Endothelial cell of umbilical vein (primary cell): Measurements from ENCODE around the gene SPINT2. TPM values are rescaled to one million over a fixed set of nuclear protein-coding genes. Genes with fewer than 3 reads are reported as not detected.

Experiments
- BruUV-seq: library from RNA; stranded (reverse); fragments of 400-500 nt; replicated peaks from 2 replicates; lab custom pipeline; 2021; lab: Mats Ljungman, UMichigan
- CTCF ChIA-PET: fragments of 300-600, 350-600 bp; sonication (Branson Sonifier 250); formaldehyde crosslinking; loops from one replicate; lab custom pipeline; 2021; ENCODE audit warnings: antibody characterized with exemption, inconsistent platforms; lab: Charles Lee
- POLR2A ChIA-PET: fragments of 300-600, 350-600 bp; sonication (Branson Sonifier 250); formaldehyde crosslinking; loops from one replicate; lab custom pipeline; 2021; ENCODE audit warnings: antibody characterized with exemption, inconsistent platforms; lab: Charles Lee
- DNase-seq: peaks from one replicate; pipeline ENCODE4 v3.0.0-alpha.2; 2011; ENCODE audit warnings: low read depth, low spot score
- FAIRE-seq: peaks from 2 replicates; lab custom pipeline; 2011; peaks lifted over from hg19 to GRCh38; lab: Jason Lieb, UNC
- H2AFZ ChIP-seq: 2 replicates; pipeline ENCODE4 v1.6.0; 2012; ENCODE audit warnings: low read depth, low read length, control low read depth, inconsistent platforms
- H3K27ac ChIP-seq: 2 replicates; pipeline ENCODE4 v1.5.1; 2011; ENCODE audit warnings: low read depth, mild to moderate bottlenecking, control low read depth, low read length, moderate library complexity; ENCODE audit not compliant: insufficient read depth
- H3K27me3 ChIP-seq, 2 experiments: 2 replicates each; pipeline versions ENCODE4 v1.6.0 to v1.6.1; 2011; ENCODE audit warnings: low read length in 2 of 2, mixed read lengths in 1 of 2; ENCODE audit not compliant: control insufficient read depth in 2 of 2, insufficient read depth in 2 of 2
- H3K36me3 ChIP-seq, 2 experiments: 2 replicates in 1 of 2; 3 replicates in 1 of 2; pipeline ENCODE4 v1.5.1; 2011; ENCODE audit warnings: low read length in 2 of 2, mild to moderate bottlenecking in 1 of 2, moderate library complexity in 1 of 2; ENCODE audit not compliant: control insufficient read depth in 2 of 2, insufficient read depth in 2 of 2; ENCODE audit errors: extremely low read depth in 1 of 2
- H3K4me1 ChIP-seq: 3 replicates; pipeline ENCODE4 v1.5.1; 2011; ENCODE audit warnings: mild to moderate bottlenecking, low read length; ENCODE audit not compliant: control insufficient read depth, insufficient read depth; ENCODE audit errors: extremely low read depth
- H3K4me2 ChIP-seq: 2 replicates; pipeline ENCODE4 v1.6.1; 2011; ENCODE audit warnings: low read length, control low read depth, mixed read lengths; ENCODE audit not compliant: insufficient read depth
- H3K4me3 ChIP-seq, 3 experiments: fragments of 200-600 bp in 1 of 3; sonication (generic), shearing (Covaris generic) in 1 of 3; replicated peaks in 1 of 3; 2 replicates each; pipeline ENCODE4 v1.5.1; 2011 to 2016; ENCODE audit warnings: control low read depth in 3 of 3, low read length in 3 of 3, mild to moderate bottlenecking in 2 of 3, inconsistent platforms in 1 of 3, low read depth in 1 of 3, moderate library complexity in 1 of 3; ENCODE audit not compliant: insufficient read depth in 1 of 3
- H3K79me2 ChIP-seq: 2 replicates; pipeline ENCODE4 v1.6.0; 2012; ENCODE audit warnings: low read length, inconsistent platforms; ENCODE audit not compliant: control insufficient read depth, insufficient read depth
- H3K9ac ChIP-seq: replicated peaks from 2 replicates; pipeline ENCODE3; 2011; ENCODE audit warnings: low read length, control low read depth; ENCODE audit not compliant: insufficient read depth; ENCODE audit errors: extremely low read depth
- H3K9me1 ChIP-seq: replicated peaks from 3 replicates; pipeline ENCODE4 v1.6.0; 2011; ENCODE audit warnings: mild to moderate bottlenecking, low read length; ENCODE audit not compliant: control insufficient read depth, insufficient read depth; ENCODE audit errors: extremely low read depth
- H3K9me3 ChIP-seq: replicated peaks from 2 replicates; pipeline ENCODE4 v1.5.1; 2012; ENCODE audit warnings: low read length, inconsistent platforms; ENCODE audit not compliant: control insufficient read depth, insufficient read depth
- H4K20me1 ChIP-seq: replicated peaks from 2 replicates; pipeline ENCODE3; 2011; ENCODE audit warnings: mild to moderate bottlenecking, low read length; ENCODE audit not compliant: control insufficient read depth, insufficient read depth; ENCODE audit errors: extremely low read depth
- CTCF ChIP-seq, 2 donors: IDR thresholded peaks; 1 replicate in 1 of 2; 2 replicates in 1 of 2; pipeline ENCODE4 v1.5.1; 2011; ENCODE audit warnings: low read length in 2 of 2, mild to moderate bottlenecking in 2 of 2, moderate library complexity in 2 of 2, control low read depth in 1 of 2, inconsistent platforms in 1 of 2, low read depth in 1 of 2; ENCODE audit not compliant: insufficient read depth in 1 of 2; ENCODE audit errors: extremely low read depth in 1 of 2
- EZH2 ChIP-seq: IDR thresholded peaks from 2 replicates; pipeline ENCODE4 v1.6.1; 2012; ENCODE audit warnings: borderline replicate concordance, low read depth, mild to moderate bottlenecking, moderate library complexity, low read length, inconsistent platforms; ENCODE audit not compliant: severe bottlenecking
- FOS ChIP-seq: IDR thresholded peaks from 2 replicates; pipeline ENCODE4 v1.6.1; 2011; ENCODE audit warnings: mild to moderate bottlenecking, low read length, moderate library complexity, borderline replicate concordance; ENCODE audit not compliant: insufficient read depth
- GATA2 ChIP-seq: IDR thresholded peaks from 2 replicates; pipeline ENCODE4 v1.7.0; 2011; ENCODE audit warnings: low read depth, mild to moderate bottlenecking, moderate library complexity, mixed read lengths, low read length; ENCODE audit not compliant: insufficient read length, insufficient read depth
- JUN ChIP-seq: IDR thresholded peaks from 2 replicates; pipeline ENCODE4 v1.6.1; 2011; ENCODE audit warnings: borderline replicate concordance, low read depth; ENCODE audit not compliant: insufficient read length, insufficient read depth
- MAX ChIP-seq: IDR thresholded peaks from 2 replicates; pipeline ENCODE4 v1.6.1; 2011; ENCODE audit not compliant: insufficient read depth, insufficient read length
- MYC ChIP-seq: IDR thresholded peaks from one replicate; pipeline ENCODE4 v1.6.1; 2011; ENCODE audit warnings: mild to moderate bottlenecking, low read depth, low read length
- POLR2A ChIP-seq: IDR thresholded peaks from 2 replicates; pipeline ENCODE4 v1.6.1; 2012; ENCODE audit warnings: low read depth, mild to moderate bottlenecking, control low read depth, low read length
- POLR2AphosphoS5 ChIP-seq: IDR thresholded peaks from 2 replicates; pipeline ENCODE4 v1.6.1; 2012; ENCODE audit warnings: low read depth, mild to moderate bottlenecking, control low read depth, low read length, moderate library complexity; ENCODE audit not compliant: insufficient read depth
- dilution Hi-C: fragments of 300-500 bp; cut with MboI; formaldehyde crosslinking; loops from one replicate; pipeline ENCODE4 v1.15.0; 2019; ENCODE audit warnings: low sequenced_read_pairs; ENCODE audit not compliant: extremely low pct_ligation_motif_present
- intact Hi-C: fragments of 100-400 bp; cut with micrococcal nuclease; formaldehyde crosslinking; loops from one replicate; pipeline ENCODE4 v1.10.0; 2022
- polyA plus RNA-seq, 4 experiments: library from polyadenylated mRNA; depleted of rRNA in 3 of 4; stranded (reverse) in 3 of 4; unstranded in 1 of 4; fragments of >200 nt; gene quantifications; 2 replicates each; pipeline versions ENCODE4 v1.2.1 to v1.2.3, GENCODE V29; 2011 to 2012; ENCODE audit warnings: missing spikeins in 1 of 4
- total RNA-seq: library from RNA; stranded (reverse); gene quantifications from 2 replicates; pipeline ENCODE4 v1.2.3, GENCODE V29; 2021

SPINT2 gene
- total and polyA plus RNA-seq, 2 donors (not counting 3 experiments of a cell fraction or from before 2014, with no cell fraction given), result 28.9 to 46.6 TPM

- Histone ChIP-seq H3K9ac (no peak overlapping the region), H3K27me3 (no peaks in the 10 kb centered on the region), H4K20me1 (no peaks in the 10 kb centered on the region), H3K4me1 (peaks cover 3% of the 10 kb centered on the region), H3K27ac (no peak overlapping the region), H3K79me2 (no peaks in the 10 kb centered on the region), H3K4me2 (no peak overlapping the region), H2AFZ (no peak overlapping the region), H3K9me1 (no peaks in the 10 kb centered on the region), H3K4me3 (no peak overlapping the region), H3K36me3 (no peaks in the 10 kb centered on the region), H3K9me3 (no peaks in the 10 kb centered on the region)
- intact Hi-C loops (no loop called here), dilution Hi-C loops (no loop called here)
- no TSS peak for BruUV-seq
- FAIRE-seq, result no peak
- CTCF ChIA-PET, result no interaction called here
- POLR2A ChIA-PET, result interaction anchor here (0.5 kb wide), 1 partner anchor 65 kb away, joined by 5 read pairs; no protein-coding TSS in a partner anchor
- DNase-seq, result no peak
- TF ChIP-seq GATA2, result no peak
- TF ChIP-seq POLR2AphosphoS5, result no peak
- TF ChIP-seq CTCF (IDR thresholded peaks at IDR 0.05; ENCODE audit: extremely low read depth in 1 of 2, insufficient read depth in 1 of 2, low read depth in 1 of 2, low read length in 2 of 2), result no peak
- TF ChIP-seq MYC, result no peak
- TF ChIP-seq JUN, result no peak
- no peak for TF ChIP-seq EZH2
- TF ChIP-seq MAX, result no peak
- no peak for TF ChIP-seq FOS
- no peak for TF ChIP-seq POLR2A
These were observed 23.9 kb downstream of the SPINT2 start for GRCh38 chr19:38288123-38288855.
